WTC11 (cell line): ENCODE results near the gene WASF3. TPM values are rescaled to one million over a fixed set of nuclear protein-coding genes. Genes with fewer than 3 reads are reported as not detected.

ENCODE experiments used
- ATAC-seq: fragments of 200-7000 bp; cut with Tn5 transposase; 2 replicates; pipeline ENCODE4 v1.10.0; 2021; ENCODE audit warnings: mild to moderate bottlenecking, moderate library complexity
- CTCF ChIA-PET: fragments of 300-600 bp; sonication (Branson Sonifier 250); formaldehyde crosslinking; loops from one replicate; lab custom pipeline; 2021; ENCODE audit warnings: antibody characterized with exemption; lab: Charles Lee
- POLR2A ChIA-PET: fragments of 350-600 bp; sonication (Branson Sonifier 250); formaldehyde crosslinking; loops from one replicate; lab custom pipeline; 2021; ENCODE audit warnings: antibody characterized with exemption; lab: Charles Lee
- DNase-seq: peaks from one replicate; pipeline ENCODE4 v3.0.0; 2021; ENCODE audit warnings: low spot score
- H3K27ac Mint-ChIP-seq: 2 replicates; pipeline ENCODE4 v1.8.0; 2021; ENCODE audit warnings: mixed read lengths
- H3K27me3 Mint-ChIP-seq: 2 replicates; pipeline ENCODE4 v1.8.0; 2021; ENCODE audit warnings: low read depth, mild to moderate bottlenecking, moderate library complexity, mixed read lengths
- H3K36me3 Mint-ChIP-seq: 2 replicates; pipeline ENCODE4 v1.8.0; 2021; ENCODE audit warnings: mixed read lengths
- H3K4me1 Mint-ChIP-seq: 2 replicates; pipeline ENCODE4 v1.8.0; 2022; ENCODE audit warnings: mixed read lengths
- H3K4me3 Mint-ChIP-seq: 2 replicates; pipeline ENCODE4 v1.8.0; 2021; ENCODE audit warnings: mild to moderate bottlenecking, moderate library complexity, mixed read lengths
- H3K9me3 Mint-ChIP-seq: 2 replicates; pipeline ENCODE4 v1.8.0; 2021; ENCODE audit warnings: mixed read lengths
- ESRRA ChIP-seq: sonication (generic); formaldehyde crosslinking; IDR thresholded peaks from 2 replicates; pipeline ENCODE4 v1.8.1; 2022; ENCODE audit warnings: mild to moderate bottlenecking, missing genetic modification reagents, borderline replicate concordance
- FOXK1 ChIP-seq: sonication (generic); formaldehyde crosslinking; IDR thresholded peaks from 2 replicates; pipeline ENCODE4 v1.8.0; 2022; ENCODE audit warnings: mild to moderate bottlenecking, moderate library complexity, missing genetic modification reagents
- FOXP1 ChIP-seq: sonication (generic); formaldehyde crosslinking; IDR thresholded peaks from 2 replicates; pipeline ENCODE4 v1.8.0; 2022; ENCODE audit warnings: missing genetic modification reagents, mild to moderate bottlenecking, moderate library complexity, borderline replicate concordance
- GABPB1 ChIP-seq: sonication (generic); formaldehyde crosslinking; IDR thresholded peaks from 2 replicates; pipeline ENCODE4 v1.8.1; 2023; ENCODE audit warnings: mild to moderate bottlenecking, missing genetic modification reagents
- PRRX2 ChIP-seq: fragments of 250-450 bp; sonication (Bioruptor Pico); IDR thresholded peaks from 2 replicates; pipeline ENCODE4 v1.8.0; 2021; ENCODE audit warnings: mild to moderate bottlenecking
- SMAD3 ChIP-seq: sonication (generic); formaldehyde crosslinking; IDR thresholded peaks from 2 replicates; pipeline ENCODE4 v1.8.0; 2022; ENCODE audit warnings: missing genetic modification reagents, mild to moderate bottlenecking, borderline replicate concordance
- SOX15 ChIP-seq: fragments of 250-450 bp; sonication (Bioruptor Pico); IDR thresholded peaks from 2 replicates; pipeline ENCODE4 v1.9.0; 2021; ENCODE audit warnings: mild to moderate bottlenecking
- SP1 ChIP-seq: sonication (generic); formaldehyde crosslinking; conservative IDR thresholded peaks from 2 replicates; pipeline ENCODE4 v1.8.1; 2022; ENCODE audit warnings: missing genetic modification reagents
- TEAD1 ChIP-seq: sonication (generic); formaldehyde crosslinking; IDR thresholded peaks from 2 replicates; pipeline ENCODE4 v1.8.0; 2022; ENCODE audit warnings: mild to moderate bottlenecking, missing genetic modification reagents
- ZNF138 ChIP-seq: sonication (generic); formaldehyde crosslinking; conservative IDR thresholded peaks from 2 replicates; pipeline ENCODE4 v1.8.1; 2022; ENCODE audit warnings: mild to moderate bottlenecking, moderate library complexity, missing genetic modification reagents
- ZNF219 ChIP-seq: sonication (generic); formaldehyde crosslinking; IDR thresholded peaks from 2 replicates; pipeline ENCODE4 v1.8.0; 2023; ENCODE audit warnings: missing genetic modification reagents, mild to moderate bottlenecking, borderline replicate concordance
- ZNF423 ChIP-seq: fragments of 250-450 bp; sonication (Bioruptor Pico); IDR thresholded peaks from 2 replicates; pipeline ENCODE4 v2.1.2; 2022; ENCODE audit warnings: mild to moderate bottlenecking, moderate library complexity
- total RNA-seq: library from RNA; stranded (reverse); gene quantifications from 3 replicates; pipeline ENCODE4 v1.2.3, GENCODE V29; 2021
- TF ChIP-seq, protein P1 (sequence below): sonication (generic); formaldehyde crosslinking; IDR thresholded peaks from 2 replicates; pipeline ENCODE4 v1.8.0; 2023; ENCODE audit warnings: missing genetic modification reagents, mild to moderate bottlenecking, borderline replicate concordance
- TF ChIP-seq, protein P2 (sequence below): sonication (generic); formaldehyde crosslinking; IDR thresholded peaks from 2 replicates; pipeline ENCODE4 v1.8.1; 2023; ENCODE audit warnings: mild to moderate bottlenecking, missing genetic modification reagents
- TF ChIP-seq, protein P3 (sequence below): sonication (generic); formaldehyde crosslinking; IDR thresholded peaks from 2 replicates; pipeline ENCODE4 v1.8.0; 2022; ENCODE audit warnings: mild to moderate bottlenecking, missing genetic modification reagents
- TF ChIP-seq, protein P4 (sequence below): sonication (generic); formaldehyde crosslinking; IDR thresholded peaks from 2 replicates; pipeline ENCODE4 v1.8.1; 2022; ENCODE audit warnings: low read depth, missing genetic modification reagents, borderline replicate concordance
- TF ChIP-seq, protein P5 (sequence below): sonication (generic); formaldehyde crosslinking; IDR thresholded peaks from 2 replicates; pipeline ENCODE4 v1.8.1; 2022; ENCODE audit warnings: mild to moderate bottlenecking, moderate library complexity, missing genetic modification reagents
- TF ChIP-seq, protein P6 (sequence below): fragments of 250-450 bp; sonication (Bioruptor Pico); IDR thresholded peaks from 2 replicates; pipeline ENCODE4 v1.9.0; 2021; ENCODE audit warnings: mild to moderate bottlenecking

The WASF3 gene
- total RNA-seq, 1 experiment from 2014 or later = 26.8 TPM

DNA sequence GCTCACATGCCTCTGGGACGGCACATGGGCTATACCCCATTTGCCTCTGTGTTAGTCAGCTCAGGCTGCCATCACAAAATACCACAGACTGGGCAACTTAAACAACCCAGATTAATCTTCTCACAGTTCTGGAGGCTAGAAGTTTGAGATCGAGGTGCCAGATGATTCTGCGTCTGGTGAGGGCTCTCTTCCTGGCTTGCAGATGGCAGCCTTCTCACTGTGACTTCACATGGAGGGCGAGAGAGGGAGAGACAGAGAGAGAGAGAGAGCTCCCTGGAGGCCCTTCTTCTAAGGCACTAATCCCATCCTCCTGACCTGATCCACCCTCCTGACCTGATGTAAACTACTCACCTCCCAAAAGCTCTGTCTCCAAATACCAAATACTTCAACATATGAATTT, 148.1 kb downstream of the WASF3 start:
- CTCF ChIA-PET = interaction anchor here (1.5 to 7.8 kb wide), 3 partner anchors 14 to 224 kb away, joined by 6 to 107 read pairs (median 30); no protein-coding TSS in a partner anchor
- no peak for TF ChIP-seq GABPB1
- no peak for TF ChIP-seq TEAD1
- no peak for TF ChIP-seq ZNF138 (CRISPR knock-in tag)
- TF ChIP-seq, protein P1, sequence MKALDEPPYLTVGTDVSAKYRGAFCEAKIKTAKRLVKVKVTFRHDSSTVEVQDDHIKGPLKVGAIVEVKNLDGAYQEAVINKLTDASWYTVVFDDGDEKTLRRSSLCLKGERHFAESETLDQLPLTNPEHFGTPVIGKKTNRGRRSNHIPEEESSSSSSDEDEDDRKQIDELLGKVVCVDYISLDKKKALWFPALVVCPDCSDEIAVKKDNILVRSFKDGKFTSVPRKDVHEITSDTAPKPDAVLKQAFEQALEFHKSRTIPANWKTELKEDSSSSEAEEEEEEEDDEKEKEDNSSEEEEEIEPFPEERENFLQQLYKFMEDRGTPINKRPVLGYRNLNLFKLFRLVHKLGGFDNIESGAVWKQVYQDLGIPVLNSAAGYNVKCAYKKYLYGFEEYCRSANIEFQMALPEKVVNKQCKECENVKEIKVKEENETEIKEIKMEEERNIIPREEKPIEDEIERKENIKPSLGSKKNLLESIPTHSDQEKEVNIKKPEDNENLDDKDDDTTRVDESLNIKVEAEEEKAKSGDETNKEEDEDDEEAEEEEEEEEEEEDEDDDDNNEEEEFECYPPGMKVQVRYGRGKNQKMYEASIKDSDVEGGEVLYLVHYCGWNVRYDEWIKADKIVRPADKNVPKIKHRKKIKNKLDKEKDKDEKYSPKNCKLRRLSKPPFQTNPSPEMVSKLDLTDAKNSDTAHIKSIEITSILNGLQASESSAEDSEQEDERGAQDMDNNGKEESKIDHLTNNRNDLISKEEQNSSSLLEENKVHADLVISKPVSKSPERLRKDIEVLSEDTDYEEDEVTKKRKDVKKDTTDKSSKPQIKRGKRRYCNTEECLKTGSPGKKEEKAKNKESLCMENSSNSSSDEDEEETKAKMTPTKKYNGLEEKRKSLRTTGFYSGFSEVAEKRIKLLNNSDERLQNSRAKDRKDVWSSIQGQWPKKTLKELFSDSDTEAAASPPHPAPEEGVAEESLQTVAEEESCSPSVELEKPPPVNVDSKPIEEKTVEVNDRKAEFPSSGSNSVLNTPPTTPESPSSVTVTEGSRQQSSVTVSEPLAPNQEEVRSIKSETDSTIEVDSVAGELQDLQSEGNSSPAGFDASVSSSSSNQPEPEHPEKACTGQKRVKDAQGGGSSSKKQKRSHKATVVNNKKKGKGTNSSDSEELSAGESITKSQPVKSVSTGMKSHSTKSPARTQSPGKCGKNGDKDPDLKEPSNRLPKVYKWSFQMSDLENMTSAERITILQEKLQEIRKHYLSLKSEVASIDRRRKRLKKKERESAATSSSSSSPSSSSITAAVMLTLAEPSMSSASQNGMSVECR (CRISPR knock-in tag) = no peak
- TF ChIP-seq ZNF219 (CRISPR knock-in tag) = no peak
- TF ChIP-seq FOXP1 (CRISPR knock-in tag) = no peak
- TF ChIP-seq ZNF423 (CRISPR knock-in tag) = no peak
- TF ChIP-seq, protein P2, sequence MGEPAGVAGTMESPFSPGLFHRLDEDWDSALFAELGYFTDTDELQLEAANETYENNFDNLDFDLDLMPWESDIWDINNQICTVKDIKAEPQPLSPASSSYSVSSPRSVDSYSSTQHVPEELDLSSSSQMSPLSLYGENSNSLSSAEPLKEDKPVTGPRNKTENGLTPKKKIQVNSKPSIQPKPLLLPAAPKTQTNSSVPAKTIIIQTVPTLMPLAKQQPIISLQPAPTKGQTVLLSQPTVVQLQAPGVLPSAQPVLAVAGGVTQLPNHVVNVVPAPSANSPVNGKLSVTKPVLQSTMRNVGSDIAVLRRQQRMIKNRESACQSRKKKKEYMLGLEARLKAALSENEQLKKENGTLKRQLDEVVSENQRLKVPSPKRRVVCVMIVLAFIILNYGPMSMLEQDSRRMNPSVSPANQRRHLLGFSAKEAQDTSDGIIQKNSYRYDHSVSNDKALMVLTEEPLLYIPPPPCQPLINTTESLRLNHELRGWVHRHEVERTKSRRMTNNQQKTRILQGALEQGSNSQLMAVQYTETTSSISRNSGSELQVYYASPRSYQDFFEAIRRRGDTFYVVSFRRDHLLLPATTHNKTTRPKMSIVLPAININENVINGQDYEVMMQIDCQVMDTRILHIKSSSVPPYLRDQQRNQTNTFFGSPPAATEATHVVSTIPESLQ (CRISPR knock-in tag) = no peak
- no peak for TF ChIP-seq SOX15 (CRISPR knock-in tag)
- TF ChIP-seq, protein P3, sequence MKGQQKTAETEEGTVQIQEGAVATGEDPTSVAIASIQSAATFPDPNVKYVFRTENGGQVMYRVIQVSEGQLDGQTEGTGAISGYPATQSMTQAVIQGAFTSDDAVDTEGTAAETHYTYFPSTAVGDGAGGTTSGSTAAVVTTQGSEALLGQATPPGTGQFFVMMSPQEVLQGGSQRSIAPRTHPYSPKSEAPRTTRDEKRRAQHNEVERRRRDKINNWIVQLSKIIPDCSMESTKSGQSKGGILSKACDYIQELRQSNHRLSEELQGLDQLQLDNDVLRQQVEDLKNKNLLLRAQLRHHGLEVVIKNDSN = no peak
- no peak for TF ChIP-seq ESRRA (CRISPR knock-in tag)
- TF ChIP-seq FOXK1 (CRISPR knock-in tag) = no peak
- TF ChIP-seq, protein P4, sequence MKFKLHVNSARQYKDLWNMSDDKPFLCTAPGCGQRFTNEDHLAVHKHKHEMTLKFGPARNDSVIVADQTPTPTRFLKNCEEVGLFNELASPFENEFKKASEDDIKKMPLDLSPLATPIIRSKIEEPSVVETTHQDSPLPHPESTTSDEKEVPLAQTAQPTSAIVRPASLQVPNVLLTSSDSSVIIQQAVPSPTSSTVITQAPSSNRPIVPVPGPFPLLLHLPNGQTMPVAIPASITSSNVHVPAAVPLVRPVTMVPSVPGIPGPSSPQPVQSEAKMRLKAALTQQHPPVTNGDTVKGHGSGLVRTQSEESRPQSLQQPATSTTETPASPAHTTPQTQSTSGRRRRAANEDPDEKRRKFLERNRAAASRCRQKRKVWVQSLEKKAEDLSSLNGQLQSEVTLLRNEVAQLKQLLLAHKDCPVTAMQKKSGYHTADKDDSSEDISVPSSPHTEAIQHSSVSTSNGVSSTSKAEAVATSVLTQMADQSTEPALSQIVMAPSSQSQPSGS (CRISPR knock-in tag) = no peak
- TF ChIP-seq, protein P5, sequence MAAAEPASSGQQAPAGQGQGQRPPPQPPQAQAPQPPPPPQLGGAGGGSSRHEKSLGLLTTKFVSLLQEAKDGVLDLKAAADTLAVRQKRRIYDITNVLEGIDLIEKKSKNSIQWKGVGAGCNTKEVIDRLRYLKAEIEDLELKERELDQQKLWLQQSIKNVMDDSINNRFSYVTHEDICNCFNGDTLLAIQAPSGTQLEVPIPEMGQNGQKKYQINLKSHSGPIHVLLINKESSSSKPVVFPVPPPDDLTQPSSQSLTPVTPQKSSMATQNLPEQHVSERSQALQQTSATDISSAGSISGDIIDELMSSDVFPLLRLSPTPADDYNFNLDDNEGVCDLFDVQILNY (CRISPR knock-in tag) = no peak
- TF ChIP-seq SMAD3 (CRISPR knock-in tag) = no peak
- no peak for TF ChIP-seq SP1 (CRISPR knock-in tag)
- TF ChIP-seq PRRX2 (CRISPR knock-in tag) = no peak
- TF ChIP-seq, protein P6, sequence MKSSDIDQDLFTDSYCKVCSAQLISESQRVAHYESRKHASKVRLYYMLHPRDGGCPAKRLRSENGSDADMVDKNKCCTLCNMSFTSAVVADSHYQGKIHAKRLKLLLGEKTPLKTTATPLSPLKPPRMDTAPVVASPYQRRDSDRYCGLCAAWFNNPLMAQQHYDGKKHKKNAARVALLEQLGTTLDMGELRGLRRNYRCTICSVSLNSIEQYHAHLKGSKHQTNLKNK (CRISPR knock-in tag) = no peak
- H3K27ac Mint-ChIP-seq = no peak overlapping the region
- no peak for DNase-seq
- H3K9me3 Mint-ChIP-seq = no peaks in the 10 kb centered on the region
- POLR2A ChIA-PET = no interaction called here
- peaks cover 17% of the 10 kb centered on the region for H3K4me1 Mint-ChIP-seq
- no peaks in the 10 kb centered on the region for H3K27me3 Mint-ChIP-seq
- no peak for ATAC-seq
- H3K4me3 Mint-ChIP-seq = no peak overlapping the region
- no peaks in the 10 kb centered on the region for H3K36me3 Mint-ChIP-seq
